ENCODE results near the gene CLDN11.

The CLDN11 gene

GRCh38 chr3:170391108-170391507 is 27.6 kb upstream of the CLDN11 start:
- Histone ChIP-seq H3K27ac (ENCODE audit: extremely low read depth, low read depth, low read length) (no peak overlapping the region), H3K36me3 (ENCODE audit: control insufficient read depth in 2 of 2, insufficient read depth in 1 of 2, low read length in 2 of 2) (peaks cover 17 to 56% of the 10 kb centered on the region in 2 experiments), H3K4me3 (ENCODE audit: low read depth, low read length) (no peak overlapping the region), H3K9me3 (ENCODE audit: control insufficient read depth, insufficient read depth, low read depth, low read length) (no peaks in the 10 kb centered on the region), H3K4me1 (ENCODE audit: control insufficient read depth, insufficient read depth, low read length) (no peaks in the 10 kb centered on the region)
- TF ChIP-seq SCRT2 (tag by site-specific recombination; IDR thresholded peaks at IDR 0.05): no peak
- no peak for TF ChIP-seq BCL11B (tag by site-specific recombination; IDR thresholded peaks at IDR 0.05; ENCODE audit: low read depth)
- TF ChIP-seq ZNF362 (tag by site-specific recombination; IDR thresholded peaks at IDR 0.05): no peak
- no peak for TF ChIP-seq PRDM10 (tag by site-specific recombination; IDR thresholded peaks at IDR 0.05)
- CTCF ChIA-PET: interaction anchor here (0.5 to 1.4 kb wide), 3 partner anchors 81 to 629 kb away, joined by 3 read pairs; no protein-coding TSS in a partner anchor
- POLR2A ChIA-PET: interaction anchor here (0.5 kb wide), 1 partner anchor 214 kb away, joined by 7 read pairs; no protein-coding TSS in a partner anchor

- Histone ChIP-seq H3K4me3 (ENCODE audit: low read depth, low read length) (no peak overlapping the region), H3K36me3 (ENCODE audit: control insufficient read depth in 2 of 2, insufficient read depth in 1 of 2, low read length in 2 of 2) (peaks cover 0 to 18% of the 10 kb centered on the region in 2 experiments; a peak in 2 of 3 replicates), H3K9me3 (ENCODE audit: control insufficient read depth, insufficient read depth, low read depth, low read length) (no peaks in the 10 kb centered on the region), H3K4me1 (ENCODE audit: control insufficient read depth, insufficient read depth, low read length) (no peaks in the 10 kb centered on the region), H3K27ac (ENCODE audit: extremely low read depth, low read depth, low read length) (no peak overlapping the region)
- TF ChIP-seq ELK4 (IDR thresholded peaks at IDR 0.05; ENCODE audit: borderline replicate concordance, low read depth, low read length): no peak
- TF ChIP-seq ZNF292 (tag by site-specific recombination; IDR thresholded peaks at IDR 0.05; ENCODE audit: borderline replicate concordance, low read depth): no peak
- TF ChIP-seq WT1 (tag by site-specific recombination; IDR thresholded peaks at IDR 0.05): peak; percentile 62
- peak; percentile 61 for TF ChIP-seq ZNF629 (tag by site-specific recombination; IDR thresholded peaks at IDR 0.05)
- 0 out of 2 replicates have a peak, but pooled peaks have one; percentile 37 for TF ChIP-seq ZBTB21 (tag by site-specific recombination; IDR thresholded peaks at IDR 0.05)
- TF ChIP-seq ZNF121 (tag by site-specific recombination; IDR thresholded peaks at IDR 0.05): no peak
- TF ChIP-seq ZNF350 (tag by site-specific recombination; IDR thresholded peaks at IDR 0.05): peak; percentile 59; the same call in 1 of the 2 replicates
- no peak for TF ChIP-seq ZNF510 (tag by site-specific recombination; IDR thresholded peaks at IDR 0.05; ENCODE audit: insufficient replicate concordance)
- CTCF ChIA-PET: interaction anchor here (1.1 kb wide), 2 partner anchors 10 to 415 kb away, joined by 3 read pairs; no protein-coding TSS in a partner anchor
- POLR2A ChIA-PET: no interaction called here
Observed at GRCh38 chr3:170397685-170398084, 21.0 kb upstream of the CLDN11 start.

GRCh38 chr3:170405101-170405500 is 13.6 kb upstream of the CLDN11 start:
- CTCF ChIA-PET: interaction anchor here (1.3 kb wide), 1 partner anchor 8 kb away, joined by 3 read pairs; no protein-coding TSS in a partner anchor
- Histone ChIP-seq H3K9me3 (ENCODE audit: control insufficient read depth, insufficient read depth, low read depth, low read length) (no peaks in the 10 kb centered on the region), H3K4me1 (ENCODE audit: control insufficient read depth, insufficient read depth, low read length) (no peaks in the 10 kb centered on the region), H3K4me3 (ENCODE audit: low read depth, low read length) (no peak overlapping the region), H3K27ac (ENCODE audit: extremely low read depth, low read depth, low read length) (no peak overlapping the region), H3K36me3 (ENCODE audit: control insufficient read depth in 2 of 2, insufficient read depth in 1 of 2, low read length in 2 of 2) (no peaks in the 10 kb centered on the region)
- TF ChIP-seq ZNF473 (tag by site-specific recombination; IDR thresholded peaks at IDR 0.05) (no peak), ZNF426 (tag by site-specific recombination; IDR thresholded peaks at IDR 0.05) (no peak), ZNF354C (tag by site-specific recombination; IDR thresholded peaks at IDR 0.05; ENCODE audit: borderline replicate concordance, low read depth) (no peak), ZBTB7A (tag by site-specific recombination; IDR thresholded peaks at IDR 0.05; ENCODE audit: low read depth) (no peak), ZNF16 (tag by site-specific recombination; IDR thresholded peaks at IDR 0.05; ENCODE audit: low read depth) (no peak), TCF7L2 (IDR thresholded peaks at IDR 0.05; ENCODE audit: borderline replicate concordance, low read depth, low read length) (no peak), ZIC2 (tag by site-specific recombination; IDR thresholded peaks at IDR 0.05) (no peak), AEBP2 (tag by site-specific recombination; IDR thresholded peaks at IDR 0.05; ENCODE audit: borderline replicate concordance) (no peak), BCL11A (tag by site-specific recombination; IDR thresholded peaks at IDR 0.05; ENCODE audit: low read depth) (no peak)
- POLR2A ChIA-PET: no interaction called here

All from HEK293 (cell line).